HG03045 (cell line): ENCODE results near the gene NOSTRIN.
"Not testable (repeated sequence)": the region's sequence is repeated elsewhere in the genome, so short reads cannot be mapped to it uniquely, and the experiment has no call there.

ENCODE experiments used
- ATAC-seq: cut with Tn5 transposase; IDR thresholded peaks from one replicate; pipeline ENCODE4 v1.9.1; 2021; ENCODE audit warnings: mild to moderate bottlenecking, moderate library complexity; ENCODE audit not compliant: unreplicated experiment

NOSTRIN gene

GRCh38 chr2:168819050-168819715 lies 16.7 kb downstream of the NOSTRIN start:
- ATAC-seq = no peak

- ATAC-seq = no peak
Observed at GRCh38 chr2:168819829-168820489, 17.5 kb downstream of the NOSTRIN start.

GRCh38 chr2:168821577-168821976 lies 19.1 kb downstream of the NOSTRIN start:
- no peak for ATAC-seq

- ATAC-seq = no peak
Observed at GRCh38 chr2:168821992-168822391, 19.6 kb downstream of the NOSTRIN start.

- no peak for ATAC-seq
Observed at GRCh38 chr2:168825126-168825525, 22.7 kb downstream of the NOSTRIN start.

- ATAC-seq = no peak
Observed at GRCh38 chr2:168830958-168831357, 28.5 kb downstream of the NOSTRIN start.

- ATAC-seq = no peak
Observed at GRCh38 chr2:168831662-168832061, 29.2 kb downstream of the NOSTRIN start.

GRCh38 chr2:168835969-168836368 lies 33.5 kb downstream of the NOSTRIN start:
- ATAC-seq = no peak

GRCh38 chr2:168841445-168841844 lies 39.0 kb downstream of the NOSTRIN start:
- no peak for ATAC-seq

GRCh38 chr2:168843253-168843652 lies 40.8 kb downstream of the NOSTRIN start:
- ATAC-seq = no peak

- ATAC-seq = no peak
Observed at GRCh38 chr2:168848225-168848624, 45.8 kb downstream of the NOSTRIN start.

GRCh38 chr2:168849610-168850009 lies 47.2 kb downstream of the NOSTRIN start:
- ATAC-seq = no peak

GRCh38 chr2:168850846-168851245 lies 48.4 kb downstream of the NOSTRIN start:
- ATAC-seq = no peak

- ATAC-seq = no peak
Observed at GRCh38 chr2:168851674-168852320, 49.4 kb downstream of the NOSTRIN start.

- ATAC-seq = no peak
Observed at GRCh38 chr2:168852481-168852880, 50.0 kb downstream of the NOSTRIN start.

- ATAC-seq = no peak
Observed at GRCh38 chr2:168853471-168853870, 51.0 kb downstream of the NOSTRIN start.

- no peak for ATAC-seq
Observed at GRCh38 chr2:168854651-168855050, 52.2 kb downstream of the NOSTRIN start.

GRCh38 chr2:168855601-168856000 lies 53.2 kb downstream of the NOSTRIN start:
- no peak for ATAC-seq

- no peak for ATAC-seq
Observed at GRCh38 chr2:168858146-168858545, 55.7 kb downstream of the NOSTRIN start.

GRCh38 chr2:168867164-168867563 lies 64.7 kb downstream of the NOSTRIN start:
- not testable (repeated sequence) for ATAC-seq

- ATAC-seq = not testable (repeated sequence)
Observed at GRCh38 chr2:168870369-168870768, 67.9 kb downstream of the NOSTRIN start.

- not testable (repeated sequence) for ATAC-seq
Observed at GRCh38 chr2:168870824-168871223, 68.4 kb downstream of the NOSTRIN start.
